GM08714 (cell line): Measurements from ENCODE around the gene TANGO6.

Experiments used
- H3K4me3 ChIP-seq: fragments of 200-500 bp; sonication (Bioruptor generic); 2 replicates; pipeline ENCODE4 v1.5.1; 2014; ENCODE audit warnings: mild to moderate bottlenecking, low read length, inconsistent platforms
- ZNF274 ChIP-seq: IDR thresholded peaks from 2 replicates; pipeline ENCODE4 v1.6.1; 2012; ENCODE audit warnings: mild to moderate bottlenecking, low read depth, low read length

TANGO6 gene

GRCh38 chr16:69014811-69015210 is 171.5 kb downstream of the TANGO6 start:
- no peak for TF ChIP-seq ZNF274

GRCh38 chr16:69017036-69017783 is 173.9 kb downstream of the TANGO6 start:
- no peak for TF ChIP-seq ZNF274
- no peak overlapping the region for H3K4me3 ChIP-seq

More at GRCh38 chr16:69014811-69015210, 171.5 kb downstream of the TANGO6 start:
- no peak overlapping the region for H3K4me3 ChIP-seq

GRCh38 chr16:69019811-69020210 is 176.5 kb downstream of the TANGO6 start:
- H3K4me3 ChIP-seq = no peak overlapping the region
- no peak for TF ChIP-seq ZNF274

- no peak overlapping the region for H3K4me3 ChIP-seq
- no peak for TF ChIP-seq ZNF274
Observed at GRCh38 chr16:69029121-69029520, 185.8 kb downstream of the TANGO6 start.

- TF ChIP-seq ZNF274 = no peak
Observed at GRCh38 chr16:69031877-69032301, 188.6 kb downstream of the TANGO6 start.

GRCh38 chr16:69033151-69033949 is 190.0 kb downstream of the TANGO6 start:
- TF ChIP-seq ZNF274 = no peak

More at GRCh38 chr16:69031877-69032301, 188.6 kb downstream of the TANGO6 start:
- no peak overlapping the region for H3K4me3 ChIP-seq

GRCh38 chr16:69035375-69035774 is 192.0 kb downstream of the TANGO6 start:
- TF ChIP-seq ZNF274 = no peak
- H3K4me3 ChIP-seq = no peak overlapping the region

More at GRCh38 chr16:69033151-69033949, 190.0 kb downstream of the TANGO6 start:
- H3K4me3 ChIP-seq = no peak overlapping the region

GRCh38 chr16:69036399-69037091 is 193.2 kb downstream of the TANGO6 start:
- TF ChIP-seq ZNF274 = no peak
- no peak overlapping the region for H3K4me3 ChIP-seq

GRCh38 chr16:69037373-69038160 is 194.2 kb downstream of the TANGO6 start:
- no peak overlapping the region for H3K4me3 ChIP-seq
- no peak for TF ChIP-seq ZNF274

- no peak overlapping the region for H3K4me3 ChIP-seq
- no peak for TF ChIP-seq ZNF274
Observed at GRCh38 chr16:69039333-69039941, 196.1 kb downstream of the TANGO6 start.

- TF ChIP-seq ZNF274 = no peak
- no peak overlapping the region for H3K4me3 ChIP-seq
Observed at GRCh38 chr16:69040144-69040909, 197.0 kb downstream of the TANGO6 start.

- TF ChIP-seq ZNF274 = no peak
- no peak overlapping the region for H3K4me3 ChIP-seq
Observed at GRCh38 chr16:69048328-69049120, 205.2 kb downstream of the TANGO6 start.
